ENCODE measurements around the gene DOK5.

Gene DOK5

DNA sequence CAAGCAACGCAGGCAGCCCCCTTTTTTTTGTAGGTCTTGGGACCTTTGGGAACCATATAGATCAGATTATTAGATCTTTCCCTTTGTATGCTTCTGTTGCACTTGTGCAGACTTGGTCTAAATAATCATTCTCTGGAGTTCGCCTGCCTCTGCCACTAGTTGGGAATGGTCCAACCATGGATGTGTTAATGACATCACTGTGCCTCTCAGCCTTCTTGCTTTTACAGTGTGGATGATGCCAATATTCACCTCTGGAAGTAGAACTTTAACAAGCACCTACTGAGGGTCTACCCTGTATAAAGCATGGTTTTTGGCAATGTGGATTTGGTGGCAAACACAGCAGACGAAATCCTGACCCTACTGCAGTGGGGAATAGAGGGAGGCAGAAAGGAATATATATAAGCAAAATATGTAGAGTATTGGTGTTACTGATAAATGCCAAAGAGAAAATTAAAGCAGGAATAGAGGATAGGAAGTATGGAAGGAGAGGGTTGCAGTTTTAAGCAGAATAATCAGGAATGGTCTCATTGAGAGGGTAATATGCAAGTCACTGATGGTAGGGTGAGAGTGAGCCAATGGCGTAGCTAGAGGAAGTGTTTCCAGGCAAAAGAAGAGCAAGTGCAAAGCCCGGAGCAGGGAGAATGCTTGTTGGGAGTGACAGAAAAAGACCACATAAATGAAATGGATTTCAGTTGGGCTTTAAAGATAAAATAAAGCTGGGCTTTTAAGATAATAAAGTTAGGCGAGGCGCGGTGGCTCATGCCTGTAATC lies 97.5 kb downstream of the DOK5 start:
- no peak for TF ChIP-seq CTCF (IDR thresholded peaks at IDR 0.05; ENCODE audit: extremely low read depth, missing control alignments)
- no peak for DNase-seq (ENCODE audit: low spot score)

DNA sequence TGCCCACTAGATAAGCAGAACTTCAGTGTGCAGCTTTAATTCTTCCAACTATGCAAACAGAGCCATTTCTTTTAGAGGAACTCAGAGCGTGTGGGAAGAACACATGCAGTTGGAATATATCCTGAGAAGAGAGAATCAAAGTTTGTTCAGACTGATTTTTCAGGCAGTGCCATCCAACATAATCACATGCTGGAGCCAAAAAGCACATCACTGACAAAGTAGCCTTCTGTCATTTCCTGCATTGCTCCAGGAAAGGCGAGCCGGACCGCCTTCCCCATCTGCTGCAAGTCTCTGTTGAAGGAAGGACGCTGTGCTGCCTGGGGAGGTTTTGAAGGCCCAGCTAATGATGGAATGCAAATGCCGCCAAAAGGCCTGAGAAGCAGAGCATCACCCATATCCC lies 98.4 kb downstream of the DOK5 start:
- no peak for DNase-seq (ENCODE audit: low spot score)

DNA sequence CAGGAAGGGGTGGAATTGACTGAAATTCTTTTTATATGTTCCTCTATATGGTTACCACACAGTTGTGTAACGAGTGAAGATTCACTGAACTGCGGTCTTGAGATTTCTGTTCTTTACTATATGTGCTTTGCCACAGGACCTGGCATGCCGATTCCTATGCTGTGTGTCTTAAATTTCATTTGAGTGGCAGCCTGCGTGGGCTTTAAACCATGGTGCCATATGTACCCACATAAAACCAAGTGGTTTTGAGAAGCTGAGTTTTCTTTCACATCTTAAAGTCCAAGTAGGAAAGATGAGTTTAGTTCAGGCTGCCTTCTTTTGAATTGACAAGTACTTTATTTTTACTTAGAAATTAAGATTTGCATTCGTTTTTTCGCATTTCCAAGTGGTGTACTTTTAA lies 101.1 kb downstream of the DOK5 start:
- TF ChIP-seq CTCF (IDR thresholded peaks at IDR 0.05; ENCODE audit: extremely low read depth, missing control alignments), result no peak
- no peak for DNase-seq (ENCODE audit: low spot score)

More for the DNA sequence above, 98.4 kb downstream of the DOK5 start:
- no peak for TF ChIP-seq CTCF (IDR thresholded peaks at IDR 0.05; ENCODE audit: extremely low read depth, missing control alignments)

DNA sequence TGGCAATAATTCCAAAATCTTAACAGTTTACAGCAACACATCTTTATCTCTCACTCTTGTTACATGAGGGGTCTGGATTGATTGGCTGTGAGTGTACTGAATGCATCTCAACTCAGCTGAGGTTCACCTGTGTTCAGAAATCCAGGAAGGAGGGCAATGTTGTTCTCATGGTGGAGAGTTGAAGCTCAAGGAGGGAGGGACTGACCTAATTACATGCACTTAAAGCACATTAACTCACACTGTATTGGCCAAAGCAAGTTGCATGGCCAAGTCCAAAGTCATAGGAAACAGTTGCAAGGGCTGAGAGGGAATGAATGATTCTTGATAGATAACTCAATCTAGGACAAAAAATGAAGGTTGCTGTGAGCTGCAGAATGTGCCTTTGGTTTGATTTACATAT lies 102.2 kb downstream of the DOK5 start:
- DNase-seq (ENCODE audit: low spot score), result no peak
- TF ChIP-seq CTCF (IDR thresholded peaks at IDR 0.05; ENCODE audit: extremely low read depth, missing control alignments), result no peak

DNA sequence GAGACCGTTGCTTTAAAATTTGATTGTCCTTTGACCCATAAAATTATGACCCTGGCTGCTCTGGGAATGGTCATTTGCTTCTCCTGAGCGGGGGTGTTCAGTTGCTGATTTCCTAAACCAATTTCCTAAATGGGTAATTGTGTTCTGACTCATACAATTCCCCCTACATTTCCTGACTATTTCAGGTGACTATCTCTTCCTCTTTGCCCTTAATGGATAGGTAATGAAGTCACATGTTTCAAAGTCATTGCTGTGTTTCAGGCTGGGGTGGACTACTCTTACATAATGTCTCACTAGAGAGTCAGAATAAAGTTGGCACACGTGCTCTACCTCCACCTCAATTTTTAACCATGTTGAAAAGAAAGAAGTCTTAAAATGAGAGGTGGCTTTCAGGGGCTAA lies 109.8 kb downstream of the DOK5 start:
- TF ChIP-seq CTCF (IDR thresholded peaks at IDR 0.05; ENCODE audit: extremely low read depth, missing control alignments), result no peak
- DNase-seq (ENCODE audit: low spot score), result no peak

DNA sequence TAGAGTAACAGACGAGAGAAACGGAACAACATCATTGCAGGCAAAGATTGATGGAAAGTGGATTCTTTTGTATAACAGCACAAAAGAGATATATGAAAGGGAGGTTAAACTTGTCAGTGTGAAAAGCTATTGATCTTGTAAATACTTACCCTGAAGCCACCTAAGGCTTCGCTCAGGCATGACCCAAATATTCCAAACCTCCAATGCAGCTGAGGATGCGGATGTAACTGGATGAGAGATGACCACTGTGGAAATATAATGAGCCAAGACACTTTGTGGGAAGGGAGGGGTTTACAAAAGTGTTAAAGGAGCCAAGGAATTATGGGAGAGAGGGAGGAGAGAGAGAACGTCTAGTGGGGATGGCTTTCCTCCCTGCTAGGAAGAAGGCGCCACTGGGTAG lies 112.0 kb downstream of the DOK5 start:
- TF ChIP-seq CTCF (IDR thresholded peaks at IDR 0.05; ENCODE audit: extremely low read depth, missing control alignments), result no peak
- no peak for DNase-seq (ENCODE audit: low spot score)

DNA sequence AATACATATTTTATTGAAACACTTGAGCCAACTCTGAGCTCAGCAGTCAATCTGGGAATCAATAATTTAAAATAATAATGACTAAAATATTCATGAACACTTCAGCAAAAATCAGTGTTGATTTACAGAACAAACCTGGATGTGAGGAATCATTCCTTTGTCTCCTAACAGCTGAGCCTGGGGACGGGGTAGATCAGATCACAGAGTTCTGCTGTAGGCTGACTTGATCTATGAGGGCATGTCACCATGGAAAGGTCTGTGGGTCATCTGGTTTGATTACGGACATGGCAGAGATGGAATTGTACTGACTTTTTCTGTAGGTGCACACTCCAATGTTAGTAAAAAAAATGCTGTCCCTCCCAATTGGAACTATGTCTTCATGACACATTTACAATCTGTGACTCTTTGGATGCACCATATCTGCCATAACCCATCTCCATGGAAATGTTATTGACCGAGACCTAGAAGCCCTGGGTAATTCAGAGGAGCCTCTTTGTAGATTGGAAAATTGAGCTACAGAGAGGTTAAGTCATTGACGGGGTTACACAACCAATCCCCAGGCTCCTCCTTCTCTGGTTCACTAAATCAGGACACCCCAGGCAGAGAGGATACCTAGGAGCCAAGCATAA lies 114.1 kb downstream of the DOK5 start:
- no peak for DNase-seq (ENCODE audit: low spot score)
- no peak for TF ChIP-seq CTCF (IDR thresholded peaks at IDR 0.05; ENCODE audit: extremely low read depth, missing control alignments)

Data from GM20000 (cell line).